Superior temporal gyrus (tissue), 1 donor: ENCODE results near the gene VAMP8.
"Not testable (repeated sequence)": the region's sequence is repeated elsewhere in the genome, so short reads cannot be mapped to it uniquely, and the experiment has no call there.

Source experiments
- DNase-seq: peaks from one replicate; pipeline ENCODE4 v3.0.0-alpha.2; 2016; ENCODE audit errors: extremely low spot score

VAMP8 gene

DNA sequence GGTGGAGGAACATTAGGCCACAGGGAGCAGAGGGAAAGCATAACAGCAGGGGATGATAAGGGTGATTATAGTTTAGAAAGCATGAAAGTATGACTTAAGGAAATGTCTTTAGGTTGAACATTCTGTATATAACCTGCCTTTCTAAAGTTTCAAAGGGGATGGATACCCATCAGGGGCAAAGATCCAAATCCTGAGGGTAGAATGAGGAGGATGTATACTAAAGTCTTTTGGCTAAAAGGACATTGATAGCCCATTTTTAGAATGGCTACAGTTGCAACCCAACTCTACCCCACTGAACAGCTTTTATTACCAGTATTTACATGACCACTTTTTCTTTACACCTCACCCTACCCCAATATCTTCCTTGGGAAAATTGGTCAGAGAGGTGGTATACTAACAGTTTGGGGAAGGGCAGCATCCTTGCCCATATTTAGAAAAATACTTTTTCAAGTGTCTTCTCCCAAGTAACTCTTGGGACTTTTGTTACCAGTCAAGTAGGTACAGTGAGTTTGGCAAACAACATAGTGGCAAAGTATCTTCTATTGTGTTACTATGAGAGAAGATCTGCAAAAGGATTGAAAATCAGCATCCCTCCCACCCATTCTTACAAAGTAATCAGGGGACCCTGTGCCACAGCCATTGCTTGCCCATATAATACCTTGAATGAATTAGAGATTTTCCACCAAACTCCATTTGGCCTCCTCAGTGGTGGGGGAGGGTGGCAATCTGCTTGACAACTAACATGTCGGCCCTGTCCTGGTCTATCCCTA lies 30.1 kb upstream of the VAMP8 start:
- DNase-seq = peak; percentile 18

GRCh38 chr2:85547859-85548607 lies 29.4 kb upstream of the VAMP8 start:
- DNase-seq = peak; percentile 16

DNA sequence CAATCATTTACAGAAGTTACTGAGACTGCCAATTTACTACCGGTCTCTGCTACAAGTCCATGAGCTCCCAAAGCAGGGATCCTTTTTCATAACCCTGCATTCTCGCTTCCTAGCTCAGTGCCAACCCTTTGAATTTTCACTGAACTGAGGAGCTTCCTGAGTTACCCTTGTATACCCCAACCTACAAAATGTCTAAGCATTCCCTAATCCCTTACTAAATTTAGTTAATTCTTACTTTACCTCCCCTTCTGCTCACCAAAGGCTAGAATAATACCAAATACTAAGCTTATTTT lies 28.8 kb upstream of the VAMP8 start:
- DNase-seq = peak; percentile 20

- DNase-seq = no peak
Observed at GRCh38 chr2:85549095-85549494, 28.3 kb upstream of the VAMP8 start.

DNA sequence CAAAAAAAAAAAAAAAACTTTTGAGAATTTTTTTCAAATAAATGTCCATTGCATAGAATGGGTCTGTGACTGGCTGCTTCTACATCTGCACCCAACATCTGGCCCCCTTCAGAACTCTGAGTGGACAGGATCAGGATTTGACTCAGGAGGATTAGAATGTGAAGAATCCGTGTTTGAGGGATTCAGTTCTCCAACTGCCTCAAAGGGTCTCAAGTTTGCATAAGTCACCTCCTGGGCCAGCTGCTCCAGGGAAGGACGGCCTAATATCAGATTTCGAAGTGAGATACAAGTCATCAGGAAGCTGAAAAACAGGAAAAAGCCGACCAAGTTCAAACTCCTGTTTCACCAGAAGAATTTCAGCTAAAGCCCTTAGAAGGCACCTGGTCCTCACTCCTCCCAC lies 27.6 kb upstream of the VAMP8 start:
- no peak for DNase-seq

DNA sequence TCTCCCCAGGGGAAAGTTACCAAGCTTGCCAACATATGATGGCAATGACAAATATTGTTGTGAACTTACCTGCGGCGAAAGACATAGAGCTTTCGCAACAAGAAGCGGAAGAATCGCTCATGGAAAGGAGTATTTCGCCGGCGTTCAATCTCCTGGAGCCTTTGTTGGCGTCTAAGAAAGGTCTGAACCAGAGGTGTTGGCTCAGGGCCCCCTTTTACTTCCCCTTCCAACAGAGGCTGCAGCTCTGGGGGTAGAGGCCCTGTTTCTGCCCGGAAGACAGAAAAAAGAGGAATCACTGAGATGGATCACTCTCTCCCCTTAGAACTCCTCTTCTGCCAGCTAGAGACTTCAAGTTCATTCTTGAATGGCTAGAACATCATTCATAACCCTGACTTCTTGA lies 26.9 kb upstream of the VAMP8 start:
- peak; percentile 23 for DNase-seq

- peak; percentile 95 for DNase-seq
Observed at GRCh38 chr2:85551698-85552678, 25.4 kb upstream of the VAMP8 start.

- no peak for DNase-seq
Observed at GRCh38 chr2:85553184-85553583, 24.2 kb upstream of the VAMP8 start.

DNA sequence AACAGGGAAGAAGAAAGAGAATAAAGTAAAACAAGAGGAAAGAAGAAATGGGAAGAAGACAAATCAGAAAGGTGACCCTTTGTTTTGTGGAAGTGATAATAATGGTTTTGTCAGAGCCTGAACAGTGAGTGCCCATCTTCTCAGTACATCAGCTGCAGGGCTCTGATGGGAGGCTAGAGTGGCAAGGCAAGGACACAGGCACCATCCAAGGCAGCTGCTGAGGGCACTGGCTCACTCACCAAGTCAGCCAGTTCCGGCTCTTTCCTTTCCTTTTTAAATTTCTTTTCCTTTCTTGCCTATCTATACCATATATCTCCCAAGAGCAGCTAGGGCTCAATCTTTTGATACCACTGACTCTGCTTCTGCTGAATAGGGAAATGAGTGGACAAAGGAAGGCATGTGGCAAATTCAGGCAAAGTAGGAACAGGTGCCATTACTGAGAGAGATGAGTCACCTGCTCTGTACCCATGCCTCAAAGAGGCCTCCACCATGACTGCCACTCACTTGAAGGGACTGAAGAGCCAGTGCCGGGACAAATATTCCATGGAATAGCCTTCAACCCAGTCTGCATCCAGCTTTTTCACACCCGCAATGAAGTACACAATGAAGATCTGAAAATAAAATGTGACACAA lies 22.3 kb upstream of the VAMP8 start:
- no peak for DNase-seq

DNA sequence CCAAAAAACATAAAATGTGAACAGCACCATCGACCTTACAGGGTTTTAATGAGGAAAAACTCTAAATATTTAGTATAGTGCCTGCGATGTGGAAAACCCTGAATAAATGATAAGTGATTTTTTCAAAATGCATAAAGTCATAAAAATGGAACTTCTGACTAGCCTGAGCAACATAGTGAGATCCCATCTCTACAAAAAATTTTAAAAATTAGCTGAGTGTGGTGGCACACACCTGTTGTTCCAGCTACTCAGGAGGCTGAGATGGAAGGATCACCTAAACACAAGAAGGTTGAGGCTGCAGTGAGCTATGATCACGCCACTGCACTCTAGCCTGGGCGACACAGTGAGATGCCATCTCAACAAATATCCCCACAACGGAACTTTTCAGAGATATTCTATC lies 20.3 kb upstream of the VAMP8 start:
- no peak for DNase-seq

DNA sequence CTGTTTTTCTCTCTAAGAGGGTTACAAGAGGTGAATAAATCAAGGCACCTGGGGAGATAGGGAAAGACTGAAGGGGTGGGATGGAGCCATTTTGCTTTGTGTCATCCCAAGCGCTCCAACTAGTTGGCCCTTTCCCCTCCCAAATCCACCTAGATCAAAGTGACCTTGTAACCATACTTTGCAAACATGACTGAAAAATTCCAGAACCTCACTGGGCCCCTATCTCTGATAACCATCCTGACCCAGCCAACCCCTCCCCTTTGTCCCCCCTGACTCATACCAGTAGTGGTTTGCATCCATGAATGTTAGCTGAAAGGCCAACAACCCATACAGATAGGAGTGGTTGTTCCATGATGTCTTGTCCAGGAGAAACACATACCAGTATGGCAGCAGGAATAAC lies 19.2 kb upstream of the VAMP8 start:
- no peak for DNase-seq

GRCh38 chr2:85560403-85560726 lies 17.0 kb upstream of the VAMP8 start:
- not testable (repeated sequence) for DNase-seq

DNA sequence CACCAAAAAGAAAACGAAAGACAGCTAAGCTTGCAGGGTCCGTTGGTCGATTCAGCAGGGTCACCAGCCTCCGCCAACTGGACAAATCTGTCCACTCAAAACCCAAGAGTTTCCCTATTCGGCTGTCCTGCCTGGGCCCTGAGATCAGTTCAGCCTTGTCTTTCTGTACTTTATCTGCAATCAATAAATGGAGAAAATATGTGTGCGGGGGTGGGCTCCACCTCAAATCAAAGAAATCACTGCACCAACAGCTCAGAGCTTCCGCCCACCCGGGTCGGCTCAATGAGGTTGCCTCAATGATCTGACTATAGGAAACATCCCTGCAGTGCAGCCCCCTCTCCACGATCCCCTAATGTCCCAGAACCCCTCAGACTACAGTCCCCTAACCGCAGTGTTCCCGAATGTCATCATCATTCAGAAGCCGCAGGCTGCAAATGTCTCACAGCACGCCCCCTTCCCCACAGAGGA lies 16.5 kb upstream of the VAMP8 start:
- DNase-seq = no peak

GRCh38 chr2:85561280-85562212 lies 15.8 kb upstream of the VAMP8 start, which contains the start of gene GGCX:
Gene GGCX (minus strand): TSS chr2:85561493. CDS start chr2:85561428, 65 bp downstream.
- DNase-seq = peak; percentile 96

- no peak for DNase-seq
Observed at GRCh38 chr2:85564144-85564563, 13.2 kb upstream of the VAMP8 start.

DNA sequence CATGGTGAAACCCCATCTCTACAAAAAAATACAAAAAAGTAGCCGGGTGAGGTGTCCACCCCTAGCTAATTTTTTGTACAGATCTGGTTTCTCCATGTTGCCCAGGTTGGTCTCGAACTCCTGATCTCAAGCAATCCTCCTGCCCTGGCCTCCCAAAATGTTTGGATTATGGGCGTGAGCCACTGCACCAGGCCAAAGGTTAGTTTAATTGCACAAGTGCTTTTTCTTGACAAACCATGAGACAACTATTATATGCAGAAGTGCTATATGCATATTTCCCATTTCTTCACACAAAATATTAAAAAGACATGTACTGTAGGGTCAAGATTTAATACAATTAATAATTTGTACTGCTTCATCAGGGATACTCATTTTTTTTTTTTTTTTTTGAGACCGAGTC lies 11.1 kb upstream of the VAMP8 start:
- DNase-seq = no peak

DNA sequence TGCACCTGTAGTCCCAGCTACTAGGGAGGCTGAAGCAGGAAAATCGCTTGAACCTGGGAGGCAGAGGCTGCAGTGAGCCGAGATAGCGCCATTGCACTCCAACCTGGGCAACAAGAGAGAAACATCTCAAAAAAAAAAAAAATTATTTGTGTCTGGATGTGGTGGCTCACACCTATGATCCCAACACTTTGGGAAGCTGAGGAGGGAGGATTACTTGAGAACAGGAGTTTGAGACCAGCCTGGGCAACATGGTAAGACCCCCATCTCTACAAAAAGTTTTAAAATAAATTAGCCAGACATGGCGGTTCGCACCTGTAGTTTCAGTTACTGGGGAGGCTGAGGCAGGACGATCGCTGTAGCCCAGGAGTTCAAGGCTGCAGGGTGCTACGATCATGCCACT lies 1.6 kb upstream of the VAMP8 start:
- no peak for DNase-seq

GRCh38 chr2:85577063-85577385 lies 362 bp upstream of the VAMP8 start:
- no peak for DNase-seq

GRCh38 chr2:85578243-85579180 lies 1.1 kb downstream of the VAMP8 start:
- DNase-seq = no peak
